Spinal cord (tissue), 10 donors: ENCODE data around the gene FOXI2. TPM values are rescaled to one million over a fixed set of nuclear protein-coding genes. Genes with fewer than 3 reads are reported as not detected.

ENCODE experiments used
- DNase-seq, 6 donors: peaks; one replicate each; pipeline versions ENCODE4 v3.0.0 to v3.0.0-alpha.2; 2013 to 2015; ENCODE audit warnings: low spot score in 6 of 6, low read depth in 4 of 6
- H3K27ac ChIP-seq: one replicate; pipeline ENCODE4 v1.5.1; 2013; ENCODE audit warnings: low read depth, low read length, control low read depth
- H3K27me3 ChIP-seq: one replicate; pipeline ENCODE4 v1.6.1; 2013; ENCODE audit warnings: low read length; ENCODE audit not compliant: control insufficient read depth, insufficient read depth
- H3K36me3 ChIP-seq: one replicate; pipeline ENCODE4 v1.6.1; 2013; ENCODE audit warnings: low read length; ENCODE audit not compliant: control insufficient read depth, insufficient read depth
- H3K4me1 ChIP-seq: one replicate; pipeline ENCODE4 v1.6.1; 2013; ENCODE audit warnings: low read length; ENCODE audit not compliant: control insufficient read depth, insufficient read depth
- H3K4me3 ChIP-seq: one replicate; pipeline ENCODE4 v1.5.1; 2013; ENCODE audit warnings: low read depth, low read length, control low read depth
- H3K9me3 ChIP-seq: one replicate; pipeline ENCODE4 v1.6.1; 2013; ENCODE audit warnings: low read length; ENCODE audit not compliant: control insufficient read depth, insufficient read depth
- WGBS: methylation state at CpG from one replicate; pipeline ENCODE4 v1.1.5; 2013; ENCODE audit warnings: missing lambda C conversion rate; ENCODE audit not compliant: insufficient coverage; 5-methylcytosine and 5-hydroxymethylcytosine counted together
- polyA plus RNA-seq, 2 donors: library from polyadenylated mRNA; unstranded; fragments of 120-200 nt; gene quantifications; one replicate each; pipeline ENCODE4 v1.2.1, GENCODE V29; 2013; ENCODE audit not compliant: insufficient read length in 2 of 2
- total RNA-seq, 2 donors: library from RNA; depleted of rRNA in 1 of 2; stranded (reverse); fragments of 120-200 nt in 1 of 2; fragments of >200 nt in 1 of 2; gene quantifications; one replicate each; pipeline versions ENCODE4 v1.2.3 to v1.2.4, GENCODE V29; 2013 to 2014
- donor health status: healthy.

Gene FOXI2
- total and polyA plus RNA-seq, 4 donors, result 0.06 to 0.17 TPM; not detected in 2

DNA sequence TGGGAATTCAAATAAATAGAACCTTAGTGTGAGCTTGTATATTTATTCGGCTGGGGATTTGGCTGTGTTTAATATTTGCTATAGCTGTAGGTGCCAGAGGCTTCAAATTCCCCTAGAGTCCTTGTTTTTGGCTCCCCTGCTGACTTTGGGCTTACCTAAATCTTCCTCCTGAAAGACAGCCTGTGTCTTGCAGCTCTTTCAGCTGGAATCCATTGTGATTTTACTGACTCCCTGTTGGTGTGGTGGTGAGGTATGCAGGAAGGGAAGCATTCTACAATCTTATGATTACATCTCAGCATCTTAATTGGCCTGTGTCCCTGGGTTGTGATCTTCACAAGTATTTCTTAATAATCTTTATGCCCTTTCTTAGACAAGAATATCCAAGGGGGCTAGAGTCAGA is 25.9 kb downstream of the FOXI2 start:
- no peak overlapping the region for H3K4me3 ChIP-seq
- H3K27me3 ChIP-seq, result no peaks in the 10 kb centered on the region
- H3K9me3 ChIP-seq, result no peaks in the 10 kb centered on the region
- H3K4me1 ChIP-seq, result no peaks in the 10 kb centered on the region
- no peak for DNase-seq
- H3K36me3 ChIP-seq, result no peaks in the 10 kb centered on the region
- H3K27ac ChIP-seq, result no peak overlapping the region
- no CpG with 5 or more reads among the region's 1 CpG for WGBS

DNA sequence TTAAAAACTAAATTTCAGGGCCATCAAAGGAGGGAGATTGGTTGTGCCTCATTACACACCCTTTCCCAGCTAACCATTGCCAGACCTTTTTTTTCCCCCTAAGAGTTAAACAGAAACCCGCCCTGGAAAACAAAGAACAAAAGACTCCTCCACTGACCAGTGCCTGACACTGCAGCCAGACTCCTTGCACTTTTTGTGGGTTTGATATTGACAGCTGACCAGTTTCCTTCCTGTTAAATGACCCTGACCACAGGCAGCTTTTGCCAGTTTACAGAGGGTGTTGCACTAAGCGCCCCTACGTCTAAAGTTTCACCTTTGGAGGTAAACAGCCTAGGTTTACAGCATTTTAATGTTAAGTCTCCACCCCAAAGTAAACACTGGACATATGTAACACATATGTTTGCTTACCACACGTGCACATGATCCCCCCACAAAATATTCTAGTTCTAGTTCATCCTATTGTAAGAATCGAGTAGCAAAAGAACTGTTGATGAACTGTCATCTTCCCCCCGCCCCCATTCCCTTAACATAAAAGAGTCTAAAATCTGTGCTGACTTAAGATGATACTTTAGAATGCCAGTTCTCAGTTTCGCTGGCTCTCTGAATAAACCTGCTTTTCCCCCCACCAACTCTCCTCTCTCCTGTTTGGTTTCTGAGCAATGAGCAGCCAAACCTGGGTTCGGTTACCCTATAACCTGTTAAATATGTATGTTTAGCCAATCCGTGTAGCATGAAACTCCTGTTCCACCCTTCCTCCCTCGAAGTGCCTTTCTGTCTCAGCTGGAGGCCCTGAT is 38.0 kb downstream of the FOXI2 start:
- Histone ChIP-seq H3K4me3 (no peak overlapping the region), H3K36me3 (no peaks in the 10 kb centered on the region), H3K9me3 (no peaks in the 10 kb centered on the region), H3K27me3 (no peaks in the 10 kb centered on the region), H3K27ac (no peak overlapping the region), H3K4me1 (no peaks in the 10 kb centered on the region)
- WGBS, result 50% methylated on average over 4 of the region's 10 CpGs
- DNase-seq, result no peak

DNA sequence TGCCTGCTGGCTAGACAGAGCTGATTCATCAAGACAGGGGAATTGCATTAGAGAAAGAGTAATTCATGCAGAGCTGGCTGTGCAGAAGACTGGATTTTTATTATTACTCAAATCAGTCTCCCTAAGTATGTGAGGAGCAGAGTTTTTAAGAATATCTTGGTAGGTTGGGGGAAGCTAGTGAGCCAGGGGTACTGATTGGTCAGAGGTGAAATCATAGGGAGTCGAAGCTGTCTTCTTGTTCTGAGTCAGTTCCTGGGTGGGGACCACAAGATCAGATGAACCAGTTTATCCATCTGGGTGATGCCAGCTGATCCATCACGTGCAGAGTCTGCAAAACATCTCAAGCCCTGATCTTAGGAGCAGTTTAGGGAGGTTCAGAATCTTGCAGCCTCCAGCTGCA is 39.8 kb downstream of the FOXI2 start:
- Histone ChIP-seq H3K4me3 (no peak overlapping the region), H3K9me3 (no peaks in the 10 kb centered on the region), H3K27me3 (no peaks in the 10 kb centered on the region), H3K4me1 (no peaks in the 10 kb centered on the region), H3K27ac (no peak overlapping the region), H3K36me3 (no peaks in the 10 kb centered on the region)
- WGBS, result 92% methylated on average over 2 of the region's 2 CpGs
- DNase-seq, result no peak

DNA sequence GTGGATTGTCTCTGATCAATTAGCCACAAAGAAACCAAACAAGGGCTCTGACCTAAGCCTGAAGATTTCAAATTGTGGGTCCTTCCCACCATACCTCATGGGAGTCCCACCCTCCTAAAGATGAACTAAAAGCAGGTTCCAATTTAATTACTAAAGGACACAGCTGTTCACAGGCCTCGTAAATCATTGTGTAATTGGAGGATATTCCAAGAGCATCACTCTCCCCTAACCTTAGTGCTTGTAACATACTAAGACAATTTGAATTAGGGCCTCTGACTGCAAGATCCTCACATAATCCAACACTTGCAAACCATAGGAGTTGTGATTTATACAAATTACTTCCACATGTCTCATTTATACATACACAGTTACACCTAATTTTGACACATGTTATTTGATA is 44.4 kb downstream of the FOXI2 start:
- Histone ChIP-seq H3K27me3 (no peaks in the 10 kb centered on the region), H3K9me3 (peaks cover 1% of the 10 kb centered on the region), H3K4me1 (no peaks in the 10 kb centered on the region), H3K36me3 (no peaks in the 10 kb centered on the region), H3K27ac (no peak overlapping the region), H3K4me3 (no peak overlapping the region)
- no CpG with 5 or more reads among the region's 1 CpG for WGBS
- no peak for DNase-seq

DNA sequence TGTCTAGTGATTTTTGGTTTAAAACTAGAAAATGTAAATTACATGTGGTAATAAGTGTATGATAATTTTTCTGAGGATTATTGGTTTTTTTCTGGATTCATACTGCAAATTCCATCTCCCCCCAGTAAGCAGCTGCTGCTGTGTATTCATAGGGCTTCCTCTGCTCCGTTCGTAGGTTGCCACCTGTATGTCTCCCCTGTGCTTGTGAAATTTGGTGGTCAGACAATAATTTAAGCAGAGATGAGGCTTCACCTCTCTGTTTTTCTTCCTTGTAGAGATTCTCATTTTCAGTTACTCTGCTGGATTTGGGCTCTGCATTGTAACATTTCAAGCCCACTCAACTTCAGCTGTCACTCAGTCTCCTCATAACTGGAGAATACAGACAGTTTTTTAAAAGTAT is 50.9 kb downstream of the FOXI2 start:
- H3K9me3 ChIP-seq, result peaks cover 5% of the 10 kb centered on the region
- DNase-seq, result no peak
- WGBS, result no CpG with 5 or more reads among the region's 2 CpGs
- H3K27me3 ChIP-seq, result no peaks in the 10 kb centered on the region
- H3K4me3 ChIP-seq, result no peak overlapping the region
- no peak overlapping the region for H3K27ac ChIP-seq
- no peaks in the 10 kb centered on the region for H3K36me3 ChIP-seq
- H3K4me1 ChIP-seq, result no peaks in the 10 kb centered on the region

DNA sequence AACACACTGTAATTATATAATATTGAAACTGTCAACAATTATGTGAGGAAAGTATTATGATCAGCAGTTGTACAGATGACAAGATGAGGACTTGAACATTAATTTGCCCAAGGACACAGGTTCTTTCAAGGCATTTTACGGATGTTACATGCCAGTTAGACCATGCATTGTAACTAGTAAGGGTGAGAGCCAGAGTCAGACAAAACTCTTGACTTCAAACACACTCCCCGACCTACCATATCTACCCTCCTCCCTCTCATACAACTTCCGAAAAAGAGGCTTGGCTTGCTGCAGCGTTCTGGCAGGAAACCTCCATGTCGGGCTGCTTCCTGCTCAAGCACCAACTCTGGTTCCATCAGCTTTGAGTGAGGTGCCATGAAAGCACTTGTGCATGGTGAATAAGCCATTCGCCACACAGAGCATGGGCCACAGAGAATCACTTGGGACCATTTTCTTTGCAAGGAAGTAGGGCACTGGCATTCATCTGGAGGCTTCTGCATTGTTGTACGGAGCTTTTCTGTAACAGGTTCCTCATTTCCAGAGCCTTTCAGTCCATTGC is 53.2 kb downstream of the FOXI2 start:
- Histone ChIP-seq H3K4me1 (no peaks in the 10 kb centered on the region), H3K9me3 (peaks cover 3% of the 10 kb centered on the region), H3K4me3 (no peak overlapping the region), H3K27me3 (no peaks in the 10 kb centered on the region), H3K27ac (no peak overlapping the region), H3K36me3 (no peaks in the 10 kb centered on the region)
- no peak for DNase-seq
- 36% methylated on average over 6 of the region's 7 CpGs for WGBS

Other genes starting within 250 kb of the FOXI2 start
- not detected for gene NPS, start 187.9 kb upstream of the FOXI2 start, total RNA-seq
- not detected for gene NPS, start 187.9 kb upstream of the FOXI2 start, polyA plus RNA-seq
- gene CLRN3, start 155.8 kb downstream of the FOXI2 start, total RNA-seq, result under 1 TPM; 0.17 to 0.20 TPM
- under 1 TPM; 0.18 to 0.36 TPM for gene CLRN3, start 155.8 kb downstream of the FOXI2 start, polyA plus RNA-seq
- gene PTPRE, start 169.9 kb downstream of the FOXI2 start, total RNA-seq, result 10 to 100 TPM; 30.9 to 36.5 TPM
- 10 to 100 TPM; 37.9 to 46.9 TPM for gene PTPRE, start 169.9 kb downstream of the FOXI2 start, polyA plus RNA-seq